ENCODE results near the gene HOXA6. TPM values are rescaled to one million over a fixed set of nuclear protein-coding genes. Genes with fewer than 3 reads are reported as not detected.

Gene HOXA6
- total RNA-seq, 1 donor from 2014 or later, result not detected

DNA sequence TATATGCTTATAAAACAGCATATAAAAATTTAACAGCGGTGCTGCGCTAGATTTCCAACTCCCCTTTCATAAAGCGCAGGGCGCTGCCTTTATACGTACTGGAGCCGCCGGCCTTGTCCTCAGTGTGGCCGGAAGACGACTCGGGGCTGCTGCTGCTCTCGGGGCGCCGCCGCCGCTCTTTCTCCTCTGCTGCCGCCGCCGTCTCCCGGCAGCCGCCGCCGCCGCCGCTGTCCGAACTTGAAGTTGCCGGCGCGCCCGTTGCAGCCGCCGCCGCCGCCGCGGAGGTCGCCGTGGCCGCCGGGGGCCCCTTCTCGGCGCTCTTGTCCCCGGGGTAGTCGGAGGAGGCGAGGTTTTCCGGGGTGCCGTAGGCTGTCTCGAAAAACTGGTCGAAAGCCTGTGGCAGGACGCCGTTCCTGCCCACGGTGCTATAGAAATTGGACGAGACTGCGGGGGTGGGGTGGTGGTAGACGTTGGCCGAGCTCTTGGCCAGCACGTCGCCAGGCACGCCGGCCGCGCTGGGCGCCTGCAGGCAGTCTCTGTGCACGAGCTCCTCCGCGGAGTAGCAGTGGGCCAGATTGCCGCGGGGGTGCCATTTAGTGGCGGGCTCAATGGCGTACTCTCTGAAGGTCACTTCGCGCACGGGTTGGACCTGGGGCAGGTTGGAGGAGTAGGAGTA is 36.9 kb upstream of the HOXA6 start:
- Mint-ChIP-seq H3K27ac (ENCODE audit: unreplicated experiment) (no peak overlapping the region), H3K4me1 (ENCODE audit: low read depth, unreplicated experiment) (peaks cover 3% of the 10 kb centered on the region), H3K27me3 (ENCODE audit: unreplicated experiment) (peaks cover 56% of the 10 kb centered on the region), H3K36me3 (ENCODE audit: unreplicated experiment) (no peaks in the 10 kb centered on the region), H3K4me3 (ENCODE audit: unreplicated experiment) (peak overlapping the region; percentile 55), H3K9me3 (ENCODE audit: unreplicated experiment) (peaks cover 22% of the 10 kb centered on the region)
- peak; percentile 38 for DNase-seq
- TF ChIP-seq, protein P1, sequence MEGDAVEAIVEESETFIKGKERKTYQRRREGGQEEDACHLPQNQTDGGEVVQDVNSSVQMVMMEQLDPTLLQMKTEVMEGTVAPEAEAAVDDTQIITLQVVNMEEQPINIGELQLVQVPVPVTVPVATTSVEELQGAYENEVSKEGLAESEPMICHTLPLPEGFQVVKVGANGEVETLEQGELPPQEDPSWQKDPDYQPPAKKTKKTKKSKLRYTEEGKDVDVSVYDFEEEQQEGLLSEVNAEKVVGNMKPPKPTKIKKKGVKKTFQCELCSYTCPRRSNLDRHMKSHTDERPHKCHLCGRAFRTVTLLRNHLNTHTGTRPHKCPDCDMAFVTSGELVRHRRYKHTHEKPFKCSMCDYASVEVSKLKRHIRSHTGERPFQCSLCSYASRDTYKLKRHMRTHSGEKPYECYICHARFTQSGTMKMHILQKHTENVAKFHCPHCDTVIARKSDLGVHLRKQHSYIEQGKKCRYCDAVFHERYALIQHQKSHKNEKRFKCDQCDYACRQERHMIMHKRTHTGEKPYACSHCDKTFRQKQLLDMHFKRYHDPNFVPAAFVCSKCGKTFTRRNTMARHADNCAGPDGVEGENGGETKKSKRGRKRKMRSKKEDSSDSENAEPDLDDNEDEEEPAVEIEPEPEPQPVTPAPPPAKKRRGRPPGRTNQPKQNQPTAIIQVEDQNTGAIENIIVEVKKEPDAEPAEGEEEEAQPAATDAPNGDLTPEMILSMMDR (IDR thresholded peaks at IDR 0.05; ENCODE audit: partially characterized antibody, unreplicated experiment), result no peak

DNA sequence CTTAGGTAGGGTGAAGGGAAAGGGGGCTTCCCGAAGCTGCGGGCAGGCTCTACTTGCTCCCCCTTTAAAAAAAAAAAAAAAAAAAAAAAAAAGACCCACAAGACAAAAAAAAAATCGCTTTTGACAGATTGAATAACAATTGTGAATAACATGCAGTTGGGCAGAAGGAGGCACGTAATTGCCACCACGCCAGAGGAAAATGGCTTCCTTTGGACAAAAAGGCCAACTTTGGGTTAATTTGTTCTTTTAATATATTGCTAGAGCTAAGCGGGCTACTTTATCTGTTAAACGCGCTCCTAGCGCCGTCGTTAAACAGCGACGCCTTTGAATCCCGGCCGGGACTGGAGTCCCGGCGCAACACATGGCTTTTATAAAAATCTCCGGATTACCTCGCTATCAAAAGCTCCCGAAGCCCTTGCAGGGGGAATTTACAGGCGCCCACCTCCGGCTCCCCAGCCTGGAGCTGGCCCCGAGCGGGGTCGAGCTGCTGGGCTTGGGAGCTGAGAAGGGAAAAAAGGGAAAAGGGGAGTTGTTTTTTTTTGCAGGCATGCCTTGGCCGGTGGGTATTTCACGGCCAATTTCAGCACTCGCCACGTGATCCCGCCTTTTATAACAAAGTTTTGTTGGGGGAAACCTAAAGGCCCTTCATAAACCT is 36.2 kb upstream of the HOXA6 start:
- Mint-ChIP-seq H3K36me3 (ENCODE audit: unreplicated experiment) (no peaks in the 10 kb centered on the region), H3K4me1 (ENCODE audit: low read depth, unreplicated experiment) (peaks cover 3% of the 10 kb centered on the region), H3K27me3 (ENCODE audit: unreplicated experiment) (peaks cover 63% of the 10 kb centered on the region), H3K9me3 (ENCODE audit: unreplicated experiment) (peaks cover 24% of the 10 kb centered on the region), H3K4me3 (ENCODE audit: unreplicated experiment) (peak overlapping the region; percentile 49), H3K27ac (ENCODE audit: unreplicated experiment) (no peak overlapping the region)
- TF ChIP-seq, protein P1 (IDR thresholded peaks at IDR 0.05; ENCODE audit: partially characterized antibody, unreplicated experiment), result no peak
- peak; percentile 8 for DNase-seq

DNA sequence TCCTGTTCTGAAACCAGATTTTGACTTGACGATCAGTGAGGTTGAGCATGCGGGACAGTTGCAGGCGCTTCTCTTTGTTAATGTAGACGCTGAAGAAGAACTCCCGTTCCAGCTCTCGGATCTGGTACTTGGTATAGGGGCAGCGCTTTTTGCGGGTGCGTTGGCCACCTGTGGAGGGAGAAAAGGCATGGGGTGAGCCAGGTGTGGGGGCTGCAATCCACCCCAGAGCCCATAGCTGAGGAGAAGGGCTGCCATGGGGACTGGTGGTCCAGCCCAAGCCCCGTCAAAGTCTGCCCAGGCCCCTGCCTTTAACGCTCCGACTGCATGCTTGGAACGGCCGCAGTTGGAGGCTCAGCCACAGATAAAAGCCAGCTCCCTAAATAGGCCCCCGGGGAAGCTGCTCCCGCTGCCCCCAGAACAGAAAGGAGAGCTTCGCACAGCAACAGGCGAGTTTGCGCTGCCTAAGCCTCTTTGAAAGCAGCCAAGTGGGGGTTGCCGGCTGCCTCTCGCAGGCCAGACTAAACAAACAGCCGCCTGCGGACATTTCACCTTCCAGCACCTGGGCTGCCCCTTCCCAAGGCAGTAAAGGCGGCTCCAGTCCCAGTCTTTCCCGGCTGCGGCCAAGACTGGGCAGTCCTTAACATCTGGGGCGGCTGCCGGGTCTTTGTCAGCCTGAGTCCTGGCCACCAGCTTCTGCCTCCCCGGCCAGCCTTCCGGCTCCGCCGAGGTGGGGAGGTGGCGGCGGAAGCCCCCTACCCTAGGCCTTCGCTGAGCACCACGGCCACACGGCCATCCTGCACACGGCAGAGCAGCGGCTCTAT is 35.5 kb upstream of the HOXA6 start:
- peaks cover 56% of the 10 kb centered on the region for H3K27me3 Mint-ChIP-seq (ENCODE audit: unreplicated experiment)
- H3K27ac Mint-ChIP-seq (ENCODE audit: unreplicated experiment), result no peak overlapping the region
- peaks cover 21% of the 10 kb centered on the region for H3K9me3 Mint-ChIP-seq (ENCODE audit: unreplicated experiment)

DNA sequence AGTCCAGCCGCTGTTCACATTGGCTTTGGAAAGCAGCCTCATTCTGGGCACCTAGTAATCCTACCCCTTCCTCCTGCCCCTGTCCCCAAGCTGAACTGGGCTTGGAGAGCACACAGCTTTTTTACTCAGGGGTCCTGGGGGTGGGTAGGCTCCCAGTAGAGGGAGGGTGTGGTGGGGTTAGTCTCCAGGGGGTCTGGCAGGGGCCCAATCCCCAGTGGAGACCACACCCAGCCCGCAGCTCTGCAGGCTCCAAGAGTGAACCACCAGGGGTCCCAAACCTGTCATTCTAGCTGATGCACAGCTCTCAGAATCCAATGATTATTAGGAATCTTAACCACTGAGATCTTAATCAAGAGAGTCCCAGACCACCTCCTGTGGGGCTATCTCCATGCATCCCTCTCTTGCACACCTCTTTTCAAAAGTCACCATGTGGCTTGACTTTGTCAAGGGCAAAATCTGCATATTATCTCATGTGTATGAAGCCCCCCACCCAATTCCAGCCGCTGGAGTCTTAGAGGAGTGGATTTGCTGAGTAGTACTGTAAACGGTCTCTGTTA is 34.8 kb upstream of the HOXA6 start:
- H3K4me3 Mint-ChIP-seq (ENCODE audit: unreplicated experiment), result no peak overlapping the region
- no peak overlapping the region for H3K27ac Mint-ChIP-seq (ENCODE audit: unreplicated experiment)
- peaks cover 57% of the 10 kb centered on the region for H3K27me3 Mint-ChIP-seq (ENCODE audit: unreplicated experiment)

More for the DNA sequence above, 35.5 kb upstream of the HOXA6 start:
- DNase-seq, result peak; percentile 39
- no peaks in the 10 kb centered on the region for H3K36me3 Mint-ChIP-seq (ENCODE audit: unreplicated experiment)
- H3K4me1 Mint-ChIP-seq (ENCODE audit: low read depth, unreplicated experiment), result no peaks in the 10 kb centered on the region
- TF ChIP-seq, protein P1 (IDR thresholded peaks at IDR 0.05; ENCODE audit: partially characterized antibody, unreplicated experiment), result no peak
- no peak overlapping the region for H3K4me3 Mint-ChIP-seq (ENCODE audit: unreplicated experiment)

More for the DNA sequence above, 34.8 kb upstream of the HOXA6 start:
- Mint-ChIP-seq H3K9me3 (ENCODE audit: unreplicated experiment) (peaks cover 21% of the 10 kb centered on the region), H3K4me1 (ENCODE audit: low read depth, unreplicated experiment) (no peaks in the 10 kb centered on the region), H3K36me3 (ENCODE audit: unreplicated experiment) (no peaks in the 10 kb centered on the region)
- TF ChIP-seq, protein P1 (IDR thresholded peaks at IDR 0.05; ENCODE audit: partially characterized antibody, unreplicated experiment), result no peak
- DNase-seq, result peak; percentile 7
